GM23248 (cell line): ENCODE data around the gene CPNE7.

ENCODE experiments used
- EZH2 ChIP-seq: fragments of 200-600 bp; sonication (generic); IDR thresholded peaks from 2 replicates; pipeline ENCODE4 v1.6.1; 2018; ENCODE audit warnings: antibody characterized with exemption, mild to moderate bottlenecking; ENCODE audit not compliant: insufficient read depth, poor library complexity, severe bottlenecking
- EZH2phosphoT487 ChIP-seq: fragments of 200-600 bp; sonication (generic); IDR thresholded peaks from 2 replicates; pipeline ENCODE4 v1.6.1; 2018; ENCODE audit warnings: antibody characterized with exemption, moderate library complexity, mild to moderate bottlenecking, low read depth; ENCODE audit not compliant: insufficient read depth

DNA sequence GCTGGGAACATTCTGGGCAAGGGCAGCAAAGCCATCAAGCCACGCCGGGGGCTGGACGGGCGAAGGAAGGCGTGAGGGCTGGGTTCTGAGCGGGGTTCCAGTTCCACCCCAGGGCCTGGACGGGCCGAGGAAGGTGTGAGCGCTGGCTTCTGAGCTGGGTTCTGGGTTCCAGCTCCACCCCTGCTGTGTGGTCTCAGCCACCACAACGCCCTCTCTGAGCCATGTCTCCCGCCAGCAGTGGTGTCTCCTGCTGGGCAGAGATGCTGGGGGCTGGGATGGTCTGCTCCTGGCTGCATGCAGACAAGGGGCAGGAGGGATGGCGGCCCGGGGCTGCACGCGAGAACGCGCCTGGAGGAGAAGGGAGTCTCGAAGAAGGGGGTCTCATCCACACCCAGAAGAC lies 3.9 kb upstream of the CPNE7 start:
- TF ChIP-seq EZH2 (no peak), EZH2phosphoT487 (no peak)
